Stimulated activated CD8-positive, alpha-beta memory T cell treated with anti-CD3 and anti-CD28 coated beads, Interleukin-15, amount 100 ng/mL, for 4 hours (primary cell): Measurements from ENCODE around the gene LAIR1.

ENCODE experiments used
- DNase-seq, 2 donors: peaks; one replicate each; pipeline ENCODE4 v3.0.0-alpha.2; 2020; ENCODE audit warnings: low read depth in 2 of 2

Gene LAIR1

GRCh38 chr19:54317108-54317964, 47.4 kb downstream of the LAIR1 start:
- DNase-seq, result no peak

- no peak for DNase-seq
These were observed 48.0 kb downstream of the LAIR1 start for GRCh38 chr19:54316746-54317107.

- no peak for DNase-seq
These were observed 48.8 kb downstream of the LAIR1 start for GRCh38 chr19:54315956-54316355.

- DNase-seq, result no peak
These were observed 52.0 kb downstream of the LAIR1 start, which contains the start of gene LILRA5 for GRCh38 chr19:54312436-54313377. Gene LILRA5 (minus strand): TSS chr19:54313166. CDS start chr19:54313019, 147 bp downstream.

GRCh38 chr19:54312011-54312410, 52.7 kb downstream of the LAIR1 start:
- DNase-seq, result no peak

GRCh38 chr19:54311486-54311885, 53.2 kb downstream of the LAIR1 start:
- no peak for DNase-seq

- no peak for DNase-seq
These were observed 54.2 kb downstream of the LAIR1 start for GRCh38 chr19:54310543-54310942.

GRCh38 chr19:54309811-54310210, 54.9 kb downstream of the LAIR1 start:
- DNase-seq, result no peak

- no peak for DNase-seq
These were observed 57.2 kb downstream of the LAIR1 start for GRCh38 chr19:54307389-54308020.

GRCh38 chr19:54305141-54305540, 59.6 kb downstream of the LAIR1 start:
- no peak for DNase-seq

- DNase-seq, result no peak
These were observed 62.5 kb downstream of the LAIR1 start for GRCh38 chr19:54302257-54302656.
